ENCODE data around the gene C2orf74. TPM values are rescaled to one million over a fixed set of nuclear protein-coding genes. Genes with fewer than 3 reads are reported as not detected.
"Not testable (repeated sequence)": the region's sequence is repeated elsewhere in the genome, so short reads cannot be mapped to it uniquely, and the experiment has no call there.

C2orf74 gene
- total RNA-seq, 1 experiment from 2014 or later = 7.7 TPM

- H3K4me1 ChIP-seq (ENCODE audit: control insufficient read depth, insufficient read depth, low read length) = no peaks in the 10 kb centered on the region
- no peaks in the 10 kb centered on the region for H3K36me3 ChIP-seq (ENCODE audit: control insufficient read depth, insufficient read depth, low read length)
- no peak for TF ChIP-seq POLR2AphosphoS5 (IDR thresholded peaks at IDR 0.05; ENCODE audit: low read depth, low read length)
- TF ChIP-seq CTCF (IDR thresholded peaks at IDR 0.05) = no peak
- TF ChIP-seq REST (IDR thresholded peaks at IDR 0.05; ENCODE audit: insufficient read depth in 1 of 2, low read depth in 2 of 2, low read length in 1 of 2) = no peak
- TF ChIP-seq SIN3A (IDR thresholded peaks at IDR 0.05; ENCODE audit: borderline replicate concordance, insufficient read depth, low read depth, low read length) = no peak
- no peak for TF ChIP-seq TCF7L2 (IDR thresholded peaks at IDR 0.05; ENCODE audit: low read depth, low read length)
- H3K9me3 ChIP-seq (ENCODE audit: control insufficient read depth, insufficient read depth, low read depth, low read length) = no peaks in the 10 kb centered on the region
- ChIA-PET CTCF (no interaction called here), POLR2A (no interaction called here)
- in situ Hi-C loops (cut with HindIII; ENCODE audit: low pct_unique_long_range_greater_than_20kb, low sequenced_read_pairs) = no loop called here
- no peak overlapping the region for H3K4me3 ChIP-seq (ENCODE audit: low read depth in 2 of 2, low read length in 2 of 2)
- no TSS peak for BruUV-seq (replicated peaks)
- H3K27ac ChIP-seq (ENCODE audit: low read length) = no peak overlapping the region
- H3K27me3 ChIP-seq (ENCODE audit: control insufficient read depth, insufficient read depth, low read length) = no peaks in the 10 kb centered on the region
- intact Hi-C loops (cut with micrococcal nuclease; ENCODE audit: unreplicated experiment) = no loop called here
- no peak for ATAC-seq
- DNase-seq (ENCODE audit: low read depth, low spot score) = no peak
Observed at GRCh38 chr2:61162721-61163120, 733 bp downstream of the C2orf74 start.

- H3K4me3 ChIP-seq (ENCODE audit: low read depth in 2 of 2, low read length in 2 of 2); H3K9me3 ChIP-seq (ENCODE audit: control insufficient read depth, insufficient read depth, low read depth, low read length); CTCF ChIA-PET; in situ Hi-C loops (cut with HindIII; ENCODE audit: low pct_unique_long_range_greater_than_20kb, low sequenced_read_pairs); H3K27me3 ChIP-seq (ENCODE audit: control insufficient read depth, insufficient read depth, low read length); BruUV-seq (replicated peaks); POLR2A ChIA-PET; DNase-seq (ENCODE audit: low read depth, low spot score); intact Hi-C loops (cut with micrococcal nuclease; ENCODE audit: unreplicated experiment); H3K36me3 ChIP-seq (ENCODE audit: control insufficient read depth, insufficient read depth, low read length); ATAC-seq; H3K4me1 ChIP-seq (ENCODE audit: control insufficient read depth, insufficient read depth, low read length); H3K27ac ChIP-seq (ENCODE audit: low read length): not testable (repeated sequence)
Observed at GRCh38 chr2:61165082-61165481, 3.1 kb downstream of the C2orf74 start.

- no peak for ATAC-seq
Observed at GRCh38 chr2:61165946-61166345, 4.0 kb downstream of the C2orf74 start.

More at GRCh38 chr2:61165946-61166345, 4.0 kb downstream of the C2orf74 start:
- Histone ChIP-seq H3K4me3 (ENCODE audit: low read depth in 2 of 2, low read length in 2 of 2) (no peak overlapping the region), H3K36me3 (ENCODE audit: control insufficient read depth, insufficient read depth, low read length) (no peaks in the 10 kb centered on the region), H3K27me3 (ENCODE audit: control insufficient read depth, insufficient read depth, low read length) (no peaks in the 10 kb centered on the region), H3K9me3 (ENCODE audit: control insufficient read depth, insufficient read depth, low read depth, low read length) (no peaks in the 10 kb centered on the region), H3K27ac (ENCODE audit: low read length) (no peak overlapping the region), H3K4me1 (ENCODE audit: control insufficient read depth, insufficient read depth, low read length) (no peaks in the 10 kb centered on the region)
- in situ Hi-C loops (cut with HindIII; ENCODE audit: low pct_unique_long_range_greater_than_20kb, low sequenced_read_pairs) = no loop called here
- intact Hi-C loops (cut with micrococcal nuclease; ENCODE audit: unreplicated experiment) = no loop called here
- ChIA-PET POLR2A (no interaction called here), CTCF (no interaction called here)
- no peak for TF ChIP-seq POLR2AphosphoS5 (IDR thresholded peaks at IDR 0.05; ENCODE audit: low read depth, low read length)
- TF ChIP-seq CTCF (IDR thresholded peaks at IDR 0.05) = no peak
- TF ChIP-seq TCF7L2 (IDR thresholded peaks at IDR 0.05; ENCODE audit: low read depth, low read length) = no peak
- no peak for TF ChIP-seq REST (IDR thresholded peaks at IDR 0.05; ENCODE audit: insufficient read depth in 1 of 2, low read depth in 2 of 2, low read length in 1 of 2)
- no peak for TF ChIP-seq SIN3A (IDR thresholded peaks at IDR 0.05; ENCODE audit: borderline replicate concordance, insufficient read depth, low read depth, low read length)
- no TSS peak for BruUV-seq (replicated peaks)
- DNase-seq (ENCODE audit: low read depth, low spot score) = no peak
